Embryonic facial prominence (tissue), 1 donor: ENCODE results near the gene PCYT2.
"Not testable (repeated sequence)": the region's sequence is repeated elsewhere in the genome, so short reads cannot be mapped to it uniquely, and the experiment has no call there.

Experiments
- DNase-seq: peaks from one replicate; pipeline ENCODE4 v3.0.0-alpha.2; 2016; ENCODE audit errors: extremely low spot score

The PCYT2 gene

DNA sequence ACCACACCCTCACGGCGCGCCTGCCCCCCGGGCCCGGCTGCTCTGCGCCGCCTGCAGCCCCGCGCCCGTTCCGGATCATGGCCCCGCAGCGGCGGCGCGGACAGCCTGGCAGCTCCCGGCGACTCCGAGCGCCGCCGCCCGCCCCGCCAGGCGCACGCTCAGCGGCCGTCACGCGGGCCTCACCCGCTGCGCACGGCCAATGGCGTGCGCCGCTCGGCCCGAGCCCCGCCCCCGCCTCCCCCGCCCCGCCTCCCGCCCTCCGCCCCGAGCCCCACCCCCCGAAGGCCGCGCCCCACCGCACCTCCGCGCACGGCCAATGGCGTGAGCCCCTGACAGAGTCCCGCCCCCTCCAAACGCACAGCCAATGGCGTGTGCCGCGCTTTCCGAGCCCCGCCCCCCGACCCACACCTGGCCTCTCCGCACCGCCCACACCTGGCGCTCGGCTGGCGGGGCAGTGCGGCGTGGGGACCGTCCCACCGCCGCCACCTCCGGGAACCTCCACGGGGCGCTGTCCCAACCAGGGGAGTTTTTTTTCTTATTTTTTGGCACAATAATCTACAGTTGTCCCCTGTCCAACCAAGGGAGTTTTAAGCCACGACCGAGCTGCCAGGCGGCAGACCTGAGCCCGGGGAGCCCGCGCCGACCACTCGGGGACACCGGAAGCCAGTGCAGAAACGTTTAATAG, at the start of gene PCYT2:
Gene PCYT2, minus strand, starts transcription at position 123 of the 685 bp plus-strand sequence. Its CDS starts 44 bp downstream, at position 79.
- peak; percentile 48 for DNase-seq

DNA sequence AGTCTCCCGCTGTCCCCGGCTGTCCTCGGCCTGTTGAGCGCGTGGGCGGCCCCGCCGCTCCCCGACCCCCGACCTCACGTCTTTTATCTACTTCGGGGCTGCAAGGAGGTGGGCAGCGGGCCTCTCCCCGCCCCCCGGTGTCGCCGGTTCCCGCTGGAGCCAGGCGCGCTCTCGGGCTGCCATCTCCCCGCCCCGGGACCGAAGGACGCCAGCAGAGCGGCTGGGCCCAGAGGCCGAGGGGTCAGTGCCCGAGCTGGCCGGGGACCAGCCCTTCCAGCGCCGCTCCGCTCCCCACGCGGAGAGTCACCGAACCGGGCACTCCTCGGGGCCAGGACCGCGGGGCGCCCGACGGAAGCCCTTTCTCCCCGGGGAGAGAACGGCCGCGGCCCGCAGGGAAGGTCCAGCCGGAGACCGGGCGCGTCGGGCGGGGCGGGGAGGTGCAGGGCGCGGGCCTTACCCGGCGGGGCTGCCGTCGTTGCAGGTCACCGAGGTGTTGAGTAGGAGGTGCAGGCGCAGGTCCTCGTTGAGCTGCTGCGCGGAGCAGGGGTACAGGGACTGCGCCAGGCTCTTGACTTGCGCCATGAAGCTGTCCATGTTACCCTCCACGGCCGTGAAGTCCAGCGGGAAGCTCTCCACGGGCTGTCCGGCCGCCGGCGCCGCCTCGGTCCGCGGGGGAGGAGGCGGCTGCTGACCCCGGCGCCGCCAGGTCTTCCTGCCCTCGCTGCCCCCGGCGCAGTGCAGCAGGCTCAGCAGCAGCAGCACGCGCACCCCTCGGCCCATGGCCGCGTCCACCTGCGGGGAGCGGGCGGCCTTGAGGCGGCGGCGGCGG, 49.1 kb upstream of the PCYT2 start:
- DNase-seq = no peak

DNA sequence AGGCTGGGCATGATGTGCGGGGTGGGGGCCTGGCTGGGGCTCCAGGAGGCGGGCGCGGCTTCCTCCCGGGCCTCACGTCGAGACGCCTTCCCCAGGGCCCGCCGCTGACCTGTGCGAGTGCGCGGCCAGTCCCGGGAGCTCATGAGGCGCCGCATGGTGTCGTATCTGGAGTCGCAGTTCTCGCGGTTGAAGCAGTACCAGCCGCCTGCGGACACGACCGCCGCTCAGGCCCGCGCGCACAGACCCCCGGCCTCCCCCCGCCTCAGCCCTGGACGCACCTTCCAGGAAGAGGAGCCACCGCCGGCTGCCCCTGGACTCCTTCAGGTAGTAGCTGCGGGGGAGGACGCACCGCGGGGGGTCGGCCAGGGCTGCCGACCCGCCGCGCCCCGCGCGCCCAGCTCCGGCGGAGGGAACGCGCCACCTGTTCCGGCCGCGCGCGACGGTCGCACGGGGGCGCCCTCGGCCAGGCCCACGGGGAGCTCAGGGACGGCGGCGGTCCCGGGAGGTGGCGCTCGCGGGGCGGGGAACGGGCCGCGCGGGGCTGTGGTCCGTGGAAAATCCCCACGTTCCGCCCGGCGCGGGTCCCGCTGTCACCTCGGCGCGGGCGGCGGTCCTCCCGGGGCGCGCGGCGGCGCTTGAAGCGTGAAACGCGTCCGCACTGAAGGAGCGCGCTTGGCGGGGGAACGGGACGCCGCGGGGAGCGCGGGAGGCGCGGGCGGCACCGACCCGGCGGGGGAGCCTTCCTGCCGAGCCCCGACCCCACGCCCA, 48.3 kb upstream of the PCYT2 start:
- no peak for DNase-seq

DNA sequence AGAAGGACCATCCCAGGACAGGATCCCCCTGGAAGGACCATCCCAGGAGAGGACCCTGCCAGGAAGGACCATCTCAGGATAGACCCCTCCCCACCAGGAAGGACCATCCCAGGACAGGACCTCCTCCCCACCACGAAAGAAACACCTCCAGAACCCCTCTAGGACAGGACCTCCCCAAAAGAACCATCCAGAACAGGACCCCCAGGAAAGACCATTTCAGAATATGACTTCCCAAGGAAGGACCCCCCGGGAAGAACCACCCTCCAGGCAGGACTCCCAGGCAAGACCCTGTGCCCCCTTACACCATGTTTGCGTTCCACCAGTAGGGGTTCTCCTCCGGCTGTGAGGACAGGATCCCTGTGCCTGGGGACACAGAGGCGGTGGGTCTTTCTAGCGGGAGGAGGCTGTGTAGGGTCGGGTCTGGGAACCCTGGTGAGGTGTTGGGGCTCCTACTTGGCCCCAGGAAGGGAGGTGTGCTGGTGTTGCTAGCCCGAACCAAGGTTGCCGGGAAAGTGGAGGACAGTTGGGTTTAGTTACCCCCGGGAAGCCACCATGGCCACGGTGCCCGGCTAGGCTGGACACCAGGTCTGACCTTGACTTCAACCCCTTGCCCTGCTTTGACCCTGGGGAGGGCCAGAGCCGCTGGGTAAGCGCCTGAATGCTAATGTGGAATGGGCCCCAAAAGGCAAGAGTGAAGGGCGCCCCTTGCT, 47.6 kb upstream of the PCYT2 start:
- DNase-seq = no peak

DNA sequence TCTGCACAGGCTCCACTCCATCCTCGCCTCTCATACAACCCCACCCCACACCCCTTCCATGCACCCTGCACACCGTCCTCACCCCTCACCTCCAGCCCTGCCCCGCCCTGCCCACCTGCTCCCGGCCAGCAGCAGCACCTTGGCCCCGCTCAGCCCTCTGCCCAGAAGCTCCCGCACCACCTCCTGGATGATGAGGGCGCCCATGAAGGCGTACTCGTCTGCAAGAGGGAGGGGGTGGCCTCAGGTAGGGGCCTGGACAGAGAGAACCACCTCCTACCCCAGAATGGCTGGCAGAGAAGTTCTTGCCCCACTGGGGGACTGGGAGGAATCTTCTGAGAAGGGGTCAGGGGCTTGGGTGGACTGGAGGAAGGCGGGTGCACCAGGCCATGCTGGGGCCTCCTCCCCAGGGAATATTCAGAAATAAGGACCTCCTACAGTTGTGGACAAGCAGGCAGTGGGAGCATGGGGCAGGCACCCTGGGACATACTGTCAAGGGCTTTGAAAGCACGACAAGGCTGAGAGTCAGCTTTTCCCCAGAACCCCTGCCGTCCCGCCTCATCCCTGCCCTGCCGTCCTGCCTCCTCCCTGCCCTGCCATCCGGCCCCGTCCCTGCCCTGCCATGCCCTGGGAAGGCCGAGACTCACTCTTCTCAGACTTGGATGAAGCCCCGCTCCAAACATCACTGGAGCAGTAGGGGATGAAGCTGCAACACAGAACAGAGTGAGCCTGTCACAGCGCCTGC, 46.7 kb upstream of the PCYT2 start:
- DNase-seq = no peak

DNA sequence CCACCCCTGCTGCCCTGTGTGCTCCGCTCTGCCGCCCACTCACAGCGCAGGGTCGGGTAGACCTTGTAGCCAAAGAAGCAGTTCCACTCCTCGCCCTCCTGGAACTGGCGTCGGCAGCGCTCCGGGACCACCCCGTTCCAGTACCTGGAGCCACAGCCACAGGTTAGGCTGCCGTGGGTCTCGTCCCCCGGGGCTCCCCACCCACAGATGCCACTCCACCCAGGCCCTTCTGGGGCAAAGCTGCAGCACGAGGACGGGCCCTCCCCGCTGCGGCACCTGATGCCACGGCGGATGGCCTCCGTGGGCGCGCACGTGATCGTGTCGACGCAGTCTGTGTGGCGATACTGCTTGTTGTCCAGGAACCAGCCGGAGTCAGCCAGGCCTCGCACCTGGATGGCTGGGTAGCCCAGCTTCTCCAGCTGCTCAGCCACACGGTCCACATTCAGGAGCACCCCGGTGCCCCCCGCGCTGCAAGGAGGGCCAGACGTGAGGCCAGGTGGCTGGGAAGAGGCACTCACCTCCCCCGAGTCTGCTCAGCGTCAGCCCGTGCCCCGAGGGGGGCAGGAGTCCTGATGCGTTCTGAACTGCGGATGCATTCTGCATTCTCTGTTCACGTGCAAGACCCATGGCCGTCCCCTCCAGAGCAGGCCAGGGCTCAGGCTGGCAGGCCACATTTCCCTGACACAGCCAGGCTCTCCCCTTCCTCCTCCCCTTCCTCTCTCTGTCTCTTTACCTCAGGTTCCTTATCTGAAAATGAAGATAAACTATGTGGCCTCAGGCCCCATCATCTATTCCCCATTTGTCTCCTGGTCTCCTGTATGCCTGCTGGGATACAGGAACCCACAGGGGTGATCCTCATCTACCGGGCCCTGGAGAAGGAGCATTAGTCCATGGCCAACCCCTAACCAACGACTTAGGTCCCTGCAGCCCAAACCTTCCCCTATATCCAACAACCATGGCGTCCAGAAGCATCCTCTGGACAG, 45.7 kb upstream of the PCYT2 start:
- DNase-seq = no peak

DNA sequence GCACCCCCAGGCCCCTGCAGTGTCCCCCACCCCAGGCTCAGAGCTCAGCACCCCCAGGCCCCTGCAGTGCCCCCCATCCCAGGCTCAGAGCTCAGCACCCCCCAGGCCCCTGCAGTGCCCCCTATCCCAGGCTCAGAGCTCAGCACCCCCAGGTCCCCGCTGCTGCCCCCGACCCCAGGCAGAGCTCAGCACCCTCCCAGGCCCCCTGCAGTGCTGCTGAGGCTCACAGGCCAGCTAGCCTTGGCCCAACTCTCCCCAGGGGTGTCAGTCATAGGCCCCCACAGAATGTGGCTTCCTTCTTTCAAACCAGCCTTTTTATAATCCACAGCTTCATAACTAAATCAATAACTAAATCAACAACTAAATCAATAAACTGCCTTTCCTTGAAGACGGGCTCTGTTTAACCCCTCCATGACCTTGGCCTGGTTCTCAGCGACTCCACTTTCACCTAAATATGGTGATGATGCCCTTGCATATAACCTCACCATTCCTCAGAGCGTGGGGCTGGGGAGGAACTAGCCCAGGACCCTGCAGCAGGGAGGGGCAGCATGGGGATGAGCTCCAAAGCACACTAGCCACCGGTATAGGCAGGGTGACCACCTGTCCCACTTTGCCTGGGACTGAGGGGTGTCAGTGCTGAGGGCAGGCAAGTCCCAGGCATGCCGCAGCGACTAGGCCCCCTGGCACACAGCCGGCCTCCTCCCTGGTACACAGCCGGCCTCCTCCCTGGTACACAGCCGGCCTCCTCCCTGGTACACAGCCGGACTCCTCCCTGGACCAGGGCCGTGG, 44.8 kb upstream of the PCYT2 start:
- DNase-seq = no peak

DNA sequence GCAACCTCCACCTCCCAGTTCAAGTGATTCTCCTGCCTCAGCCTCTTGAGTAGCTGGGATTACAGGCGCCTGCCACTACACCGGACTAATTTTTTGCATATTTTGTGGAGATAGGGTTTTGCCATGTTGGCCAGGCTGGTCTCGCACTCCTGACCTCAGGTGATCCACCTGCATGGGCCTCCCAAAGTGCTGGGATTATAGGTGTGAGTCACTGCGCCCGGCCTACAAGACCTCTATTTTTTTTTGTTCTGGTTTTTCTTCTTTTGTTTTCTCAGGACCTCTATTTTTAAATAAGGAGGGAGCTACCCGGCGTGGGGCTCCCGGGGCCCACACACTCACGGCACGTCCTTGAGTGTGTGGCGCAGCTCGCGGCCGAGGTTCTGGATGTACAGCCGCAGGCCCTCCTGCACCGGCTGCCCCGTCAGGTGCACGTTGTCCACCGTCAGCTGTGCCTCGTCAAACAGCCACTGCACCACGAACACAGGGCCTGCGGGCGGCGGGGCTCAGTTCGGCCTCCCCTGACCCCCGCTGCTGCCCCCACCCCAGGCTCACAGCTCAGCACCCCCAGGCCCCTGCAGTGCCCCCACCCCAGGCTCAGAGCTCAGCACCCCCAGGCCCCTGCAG, 44.0 kb upstream of the PCYT2 start:
- no peak for DNase-seq

DNA sequence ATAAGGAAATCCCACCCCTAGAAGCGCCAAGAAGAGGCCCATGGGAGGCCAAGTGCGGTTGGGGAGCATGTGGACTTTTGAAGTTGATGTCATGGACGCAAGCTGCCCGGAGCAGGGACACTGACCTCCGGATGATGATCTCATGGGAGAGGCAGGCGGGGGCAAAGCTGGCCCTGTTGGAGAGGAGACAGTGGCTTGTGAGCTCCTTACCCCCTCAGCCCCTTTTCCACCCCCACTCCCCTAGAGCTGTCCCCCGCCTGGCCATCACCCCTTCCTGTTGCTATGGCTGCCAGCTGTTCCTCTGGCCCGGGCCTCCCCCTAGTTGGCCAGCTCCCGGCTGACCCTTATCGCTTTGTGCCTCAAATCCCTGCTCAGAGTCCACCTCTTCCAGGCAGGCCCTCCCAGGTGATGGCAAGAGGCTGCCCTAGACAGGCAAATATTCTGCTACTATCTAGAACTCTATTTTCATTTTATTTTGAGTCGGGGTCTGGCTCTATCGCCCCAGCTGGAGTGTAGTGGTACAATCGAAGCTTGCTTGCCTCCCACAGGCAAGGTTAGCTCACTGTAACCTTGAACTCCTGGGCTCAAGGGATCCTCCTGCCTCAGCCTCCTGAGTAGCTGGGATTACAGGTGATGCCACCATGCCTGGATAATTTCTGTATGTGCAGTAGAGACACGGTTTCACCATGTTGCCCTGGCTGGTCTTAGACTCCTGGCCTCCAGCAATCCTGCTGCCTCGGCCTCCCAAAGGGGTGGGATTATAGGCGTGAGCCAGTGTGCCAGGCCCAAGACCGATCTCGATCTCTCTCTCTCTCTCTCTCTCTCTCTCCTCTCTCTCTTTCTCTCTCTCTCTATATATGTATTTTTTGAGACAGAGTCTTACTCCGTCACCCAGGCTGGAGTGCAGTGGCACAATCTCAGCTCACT, 43.2 kb upstream of the PCYT2 start:
- DNase-seq = no peak

DNA sequence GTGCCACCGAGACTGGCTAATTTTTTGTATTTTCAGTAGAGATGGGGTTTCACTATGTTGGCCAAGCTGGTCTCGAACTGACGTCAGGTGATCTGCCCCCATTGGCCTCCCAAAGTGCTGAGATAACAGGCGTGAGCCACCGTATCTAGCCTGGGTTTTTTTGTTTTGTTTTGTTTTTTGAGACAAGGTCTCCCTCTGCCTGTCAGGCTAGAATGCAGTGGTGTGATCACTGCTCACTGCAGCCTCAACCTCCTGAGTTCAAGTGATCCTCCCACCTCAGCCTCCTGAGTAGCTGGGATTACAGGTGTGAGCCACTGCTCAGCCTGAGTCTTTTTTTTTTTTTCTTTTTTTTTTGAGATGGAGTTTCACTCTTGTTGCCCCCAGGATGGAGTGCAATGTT, 42.2 kb upstream of the PCYT2 start:
- DNase-seq = not testable (repeated sequence)

DNA sequence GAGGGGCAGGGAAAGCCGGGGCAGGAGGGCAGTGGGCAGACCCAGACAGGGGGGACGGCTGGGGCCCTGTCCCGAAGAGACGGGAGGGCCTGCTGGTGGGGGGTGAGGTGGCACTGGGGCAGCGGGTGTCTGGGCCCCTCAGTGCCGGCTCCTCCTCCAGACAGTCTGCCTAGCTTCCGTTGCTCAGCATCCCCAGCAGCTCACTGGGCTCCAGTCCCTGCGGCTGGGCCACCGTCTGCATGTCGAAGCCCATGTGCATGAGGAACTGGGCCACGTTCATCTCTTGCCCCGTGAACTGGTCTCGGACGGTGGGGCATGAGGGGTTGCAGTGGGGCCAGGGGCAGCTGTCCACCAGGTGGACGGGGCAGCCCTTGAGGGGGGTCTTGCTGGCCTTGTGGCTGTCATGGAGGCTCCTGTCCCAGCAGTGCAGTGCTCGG, 41.6 kb upstream of the PCYT2 start:
- no peak for DNase-seq

DNA sequence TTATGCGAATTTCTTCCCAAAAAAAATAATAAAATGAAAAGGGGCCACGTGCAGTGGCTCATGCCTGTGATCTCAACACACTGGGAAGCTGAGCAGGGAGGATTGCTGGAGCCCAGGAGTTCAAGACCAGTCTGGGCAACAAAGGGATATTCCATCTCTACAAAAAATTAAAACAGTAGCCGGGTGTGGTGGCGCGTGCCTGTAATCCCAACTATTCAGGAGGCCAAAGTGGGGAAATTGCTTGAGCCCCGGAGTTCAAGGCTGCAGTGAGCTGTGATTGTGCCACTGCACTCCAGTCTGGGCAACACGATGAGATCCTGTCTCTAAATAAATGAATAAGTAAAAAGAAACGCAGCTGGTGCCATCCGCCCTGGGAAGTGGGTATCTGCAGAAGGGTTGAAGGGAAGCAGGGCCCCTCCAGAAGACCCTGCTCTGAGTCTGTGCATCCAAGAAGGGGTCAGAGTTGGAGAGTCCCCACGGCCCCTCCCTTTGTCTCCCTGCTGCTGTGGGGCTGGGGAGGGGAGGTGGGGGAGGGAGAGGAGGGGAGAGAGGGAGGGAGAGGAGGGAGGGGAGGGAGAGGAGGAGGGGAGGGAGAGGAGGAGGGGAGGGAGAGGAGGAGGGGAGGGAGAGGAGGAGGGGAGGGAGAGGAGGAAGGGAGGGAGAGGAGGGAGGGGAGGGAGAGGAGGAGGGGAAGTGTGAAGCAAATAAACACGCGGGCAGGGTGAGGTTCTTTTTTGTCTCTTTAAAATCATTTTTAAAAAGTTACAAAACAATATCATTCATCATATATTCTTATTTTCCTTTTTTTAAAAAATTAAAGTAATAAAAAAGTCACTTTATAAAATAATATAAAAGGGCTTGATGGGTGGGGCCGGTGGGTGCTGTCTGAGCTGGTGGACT, 40.8 kb upstream of the PCYT2 start:
- no peak for DNase-seq

DNA sequence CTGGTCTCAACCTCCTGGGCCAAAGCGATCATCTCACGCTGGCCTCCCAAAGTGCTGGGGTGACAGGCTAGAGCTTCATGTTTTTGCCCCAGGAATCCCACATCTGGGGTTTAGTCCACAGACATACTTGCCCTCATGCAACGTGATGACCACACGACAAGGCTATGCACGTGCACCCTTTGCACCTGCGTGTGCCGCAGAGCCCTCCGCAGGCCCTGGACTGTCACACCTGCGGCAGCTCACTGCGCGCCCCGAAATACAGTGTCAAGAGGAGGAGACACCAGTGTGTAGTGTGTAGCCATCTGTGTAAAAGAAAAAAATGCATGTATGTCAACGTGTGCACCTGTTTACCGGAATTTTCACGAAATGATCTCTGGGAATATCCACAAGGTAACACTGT, 39.3 kb upstream of the PCYT2 start:
- DNase-seq = no peak

DNA sequence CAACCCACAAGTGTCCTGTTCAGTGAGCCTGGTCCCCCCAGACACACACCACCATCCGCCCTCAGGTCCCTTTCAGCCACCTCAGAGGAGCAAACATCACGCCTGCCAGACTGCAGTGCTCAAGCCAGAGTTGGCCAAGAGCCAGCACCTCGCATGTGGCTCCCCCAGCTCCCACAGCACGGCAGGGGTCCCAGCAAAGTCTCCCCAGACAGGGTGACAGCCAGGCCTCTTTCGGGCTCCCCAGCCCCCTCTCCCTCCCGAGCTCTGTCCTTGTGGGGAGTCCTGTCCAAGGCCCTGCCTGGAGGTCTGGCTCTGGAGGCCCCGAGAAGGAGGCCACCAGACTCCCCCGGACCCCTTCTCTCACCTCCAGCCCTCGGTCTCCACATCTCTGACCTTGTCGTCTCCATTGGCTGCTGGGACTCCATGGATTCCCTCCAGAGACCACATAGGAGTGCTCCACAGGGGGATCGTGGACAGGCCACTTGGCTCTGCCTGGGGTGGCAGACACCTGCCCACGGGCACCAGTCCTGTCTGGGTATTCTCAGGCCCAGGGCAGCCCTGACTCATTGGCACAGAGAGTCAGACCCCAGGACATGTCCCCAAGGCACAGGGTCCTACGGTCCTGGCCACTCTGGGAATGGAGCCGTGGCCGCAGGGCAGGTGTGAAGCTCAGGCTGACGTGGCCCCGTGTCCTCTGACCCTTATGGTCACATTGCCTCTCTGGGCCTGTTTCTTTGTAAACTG, 37.6 kb upstream of the PCYT2 start:
- no peak for DNase-seq

DNA sequence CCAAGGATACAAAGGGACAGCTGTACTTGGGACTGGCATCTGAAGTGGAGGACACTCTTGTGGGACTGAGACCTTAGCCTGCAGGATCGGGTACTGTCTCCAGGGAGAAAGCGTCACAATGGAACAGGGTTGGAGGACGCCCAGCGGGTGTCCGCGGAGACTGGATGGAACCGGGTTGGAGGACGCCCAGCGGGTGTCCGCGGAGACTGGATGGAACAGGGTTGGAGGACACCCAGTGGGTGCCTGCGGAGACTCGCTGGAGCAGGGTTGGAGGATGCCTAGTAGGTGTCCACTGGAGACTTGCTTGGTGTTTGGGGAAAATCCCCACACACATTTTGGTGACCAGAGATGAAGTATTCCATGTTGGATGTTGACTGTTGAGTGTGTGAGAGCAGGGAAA, 36.0 kb upstream of the PCYT2 start, which contains the start of gene MYADML2:
Gene MYADML2, minus strand, starts transcription at position 45 of the 400 bp plus-strand sequence. CDS start 5,492 bp downstream, outside the sequence.
- no peak for DNase-seq

DNA sequence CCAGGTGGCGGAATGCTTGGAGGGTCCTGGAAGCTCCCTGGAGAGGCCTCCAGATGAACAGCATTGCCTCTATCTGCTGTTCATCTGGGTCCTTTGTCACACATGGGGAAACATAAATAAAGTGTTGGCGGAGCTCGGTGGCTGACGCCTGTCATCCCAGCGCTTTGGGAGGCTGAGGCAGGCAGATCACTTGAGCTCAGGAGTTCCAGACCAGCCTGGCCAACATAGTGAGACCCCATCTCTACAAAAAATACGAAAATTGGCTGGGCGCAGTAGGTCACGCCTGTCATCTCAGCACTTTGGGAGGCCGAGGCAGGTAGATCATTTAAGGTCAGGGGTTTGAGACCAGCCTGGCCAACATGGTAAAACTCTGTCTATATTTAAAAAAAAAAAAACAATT, 33.7 kb upstream of the PCYT2 start:
- DNase-seq = no peak
